ENCODE results near the gene PNP. TPM values are rescaled to one million over a fixed set of nuclear protein-coding genes. Genes with fewer than 3 reads are reported as not detected.

PNP gene
- total RNA-seq, 2 experiments from 2014 or later, result 73.6 to 77.2 TPM

DNA sequence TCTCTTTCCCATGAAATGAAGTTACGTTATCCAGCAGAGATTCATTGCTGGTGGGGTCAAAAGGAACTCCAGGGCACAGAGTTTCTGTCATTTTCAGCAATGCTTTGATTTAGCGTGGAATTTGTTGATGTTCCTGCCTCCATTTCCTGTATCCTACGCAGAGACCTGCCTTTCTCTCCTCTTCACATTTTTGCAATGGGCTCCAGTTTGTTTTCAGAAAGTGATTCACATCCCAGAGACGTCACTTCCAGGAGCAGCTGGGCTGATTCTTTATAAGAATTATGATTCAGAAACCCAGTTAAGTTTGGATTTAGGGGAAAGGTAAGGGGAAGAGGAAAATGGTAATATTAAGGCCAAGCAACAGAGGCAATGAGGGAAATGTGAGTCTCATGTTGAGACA is 47.7 kb downstream of the PNP start:
- no peaks in the 10 kb centered on the region for H3K9me3 Mint-ChIP-seq
- H3K4me3 ChIP-seq (ENCODE audit: low read length), result no peak overlapping the region
- H3K36me3 Mint-ChIP-seq (ENCODE audit: low read depth), result no peaks in the 10 kb centered on the region
- H3K27me3 ChIP-seq (ENCODE audit: control insufficient read depth in 1 of 2, insufficient read depth in 2 of 2, low read length in 2 of 2), result no peaks in the 10 kb centered on the region
- H3K27ac Mint-ChIP-seq, result no peak overlapping the region
- H3K36me3 ChIP-seq (ENCODE audit: insufficient read depth, low read length), result no peaks in the 10 kb centered on the region
- TF ChIP-seq, protein P1, sequence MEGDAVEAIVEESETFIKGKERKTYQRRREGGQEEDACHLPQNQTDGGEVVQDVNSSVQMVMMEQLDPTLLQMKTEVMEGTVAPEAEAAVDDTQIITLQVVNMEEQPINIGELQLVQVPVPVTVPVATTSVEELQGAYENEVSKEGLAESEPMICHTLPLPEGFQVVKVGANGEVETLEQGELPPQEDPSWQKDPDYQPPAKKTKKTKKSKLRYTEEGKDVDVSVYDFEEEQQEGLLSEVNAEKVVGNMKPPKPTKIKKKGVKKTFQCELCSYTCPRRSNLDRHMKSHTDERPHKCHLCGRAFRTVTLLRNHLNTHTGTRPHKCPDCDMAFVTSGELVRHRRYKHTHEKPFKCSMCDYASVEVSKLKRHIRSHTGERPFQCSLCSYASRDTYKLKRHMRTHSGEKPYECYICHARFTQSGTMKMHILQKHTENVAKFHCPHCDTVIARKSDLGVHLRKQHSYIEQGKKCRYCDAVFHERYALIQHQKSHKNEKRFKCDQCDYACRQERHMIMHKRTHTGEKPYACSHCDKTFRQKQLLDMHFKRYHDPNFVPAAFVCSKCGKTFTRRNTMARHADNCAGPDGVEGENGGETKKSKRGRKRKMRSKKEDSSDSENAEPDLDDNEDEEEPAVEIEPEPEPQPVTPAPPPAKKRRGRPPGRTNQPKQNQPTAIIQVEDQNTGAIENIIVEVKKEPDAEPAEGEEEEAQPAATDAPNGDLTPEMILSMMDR (IDR thresholded peaks at IDR 0.05), result no peak
- POLR2A ChIA-PET, result no interaction called here
- no peaks in the 10 kb centered on the region for H3K4me1 ChIP-seq (ENCODE audit: insufficient read depth, low read length)
- CTCF ChIA-PET, result no interaction called here
- no peaks in the 10 kb centered on the region for H3K4me1 Mint-ChIP-seq (ENCODE audit: low read depth)
- H3K27ac ChIP-seq (ENCODE audit: low read depth in 1 of 2, low read length in 2 of 2), result no peak overlapping the region
- ATAC-seq (ENCODE audit: poor library complexity) (no peak), DNase-seq (no peak)
- H3K4me3 Mint-ChIP-seq, result no peak overlapping the region
- H3K9me3 ChIP-seq (ENCODE audit: control insufficient read depth in 1 of 2, insufficient read depth in 1 of 2, low read length in 2 of 2), result no peaks in the 10 kb centered on the region
- intact Hi-C loops (cut with DNase I, micrococcal nuclease), result loop anchor here in 1 of 2 experiments (5.0 kb wide), 1 partner anchor 40 kb away; no protein-coding TSS in a partner anchor
- no peaks in the 10 kb centered on the region for H3K27me3 Mint-ChIP-seq

DNA sequence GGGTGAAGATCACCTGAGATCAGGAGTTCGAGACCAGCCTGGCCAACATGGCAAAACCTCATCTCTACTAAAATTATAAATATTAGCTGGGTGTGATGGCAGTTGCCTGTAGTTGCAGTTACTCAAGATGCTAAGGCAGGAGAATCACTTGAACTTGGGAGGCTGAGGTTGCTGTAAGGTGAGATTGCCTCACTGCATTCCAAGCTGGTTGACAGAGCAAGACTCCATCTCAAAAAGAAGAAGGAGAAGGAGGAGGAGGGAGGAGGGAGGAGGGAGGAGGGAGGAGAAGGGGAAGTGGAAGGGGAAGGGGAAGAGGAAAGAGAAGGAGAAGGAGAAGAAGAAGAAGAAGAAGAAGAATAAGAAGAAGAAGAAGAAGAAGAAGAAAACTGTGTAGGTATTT is 53.1 kb downstream of the PNP start:
- Mint-ChIP-seq H3K4me1 (ENCODE audit: low read depth) (no peaks in the 10 kb centered on the region), H3K4me3 (no peak overlapping the region)
- TF ChIP-seq, protein P1 (IDR thresholded peaks at IDR 0.05), result no peak

DNA sequence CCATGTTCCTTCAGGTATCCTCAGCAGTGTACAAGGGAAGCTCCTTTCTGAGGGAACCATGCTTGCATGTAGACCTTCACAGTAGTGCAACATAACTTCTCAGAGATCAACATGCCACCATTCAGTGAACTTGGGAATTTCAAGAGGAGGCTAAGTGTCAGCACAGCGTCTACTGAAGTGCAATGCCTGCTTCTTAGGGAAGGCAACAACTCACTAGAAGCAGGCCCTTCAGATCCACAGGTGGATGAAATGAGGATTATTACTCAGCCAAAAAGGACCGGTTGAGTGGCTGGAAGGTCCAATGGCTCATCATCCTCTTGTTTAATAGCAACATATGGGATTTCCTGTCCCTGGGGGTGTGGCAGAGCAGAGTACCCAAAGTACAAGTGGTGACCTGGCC is 54.8 kb downstream of the PNP start:
- POLR2A ChIA-PET, result no interaction called here
- Histone ChIP-seq H3K27me3 (ENCODE audit: control insufficient read depth in 1 of 2, insufficient read depth in 2 of 2, low read length in 2 of 2) (no peaks in the 10 kb centered on the region), H3K36me3 (ENCODE audit: insufficient read depth, low read length) (no peaks in the 10 kb centered on the region), H3K4me3 (ENCODE audit: low read length) (no peak overlapping the region), H3K4me1 (ENCODE audit: insufficient read depth, low read length) (no peaks in the 10 kb centered on the region), H3K27ac (ENCODE audit: low read depth in 1 of 2, low read length in 2 of 2) (no peak overlapping the region), H3K9me3 (ENCODE audit: control insufficient read depth in 1 of 2, insufficient read depth in 1 of 2, low read length in 2 of 2) (no peaks in the 10 kb centered on the region)
- H3K4me1 Mint-ChIP-seq (ENCODE audit: low read depth), result no peaks in the 10 kb centered on the region
- H3K9me3 Mint-ChIP-seq, result no peaks in the 10 kb centered on the region
- intact Hi-C loops (cut with DNase I, micrococcal nuclease), result loop anchor here in 1 of 2 experiments (5.0 kb wide), 1 partner anchor 57 kb away; the partner anchor contains the start of gene PNP
- TF ChIP-seq, protein P1 (IDR thresholded peaks at IDR 0.05), result no peak
- H3K27me3 Mint-ChIP-seq, result no peaks in the 10 kb centered on the region
- ATAC-seq (ENCODE audit: poor library complexity), result no peak
- H3K36me3 Mint-ChIP-seq (ENCODE audit: low read depth), result no peaks in the 10 kb centered on the region
- no peak overlapping the region for H3K4me3 Mint-ChIP-seq
- DNase-seq, result no peak
- CTCF ChIA-PET, result no interaction called here
- no peak overlapping the region for H3K27ac Mint-ChIP-seq

More for the DNA sequence above, 53.1 kb downstream of the PNP start:
- CTCF ChIA-PET, result interaction anchor here (0.6 to 1.4 kb wide), 2 partner anchors 106 to 123 kb away, joined by 3 read pairs; no protein-coding TSS in a partner anchor
- Mint-ChIP-seq H3K36me3 (ENCODE audit: low read depth) (no peaks in the 10 kb centered on the region), H3K27me3 (no peaks in the 10 kb centered on the region), H3K9me3 (no peaks in the 10 kb centered on the region), H3K27ac (no peak overlapping the region)
- no peaks in the 10 kb centered on the region for H3K27me3 ChIP-seq (ENCODE audit: control insufficient read depth in 1 of 2, insufficient read depth in 2 of 2, low read length in 2 of 2)
- no peak overlapping the region for H3K4me3 ChIP-seq (ENCODE audit: low read length)
- H3K27ac ChIP-seq (ENCODE audit: low read depth in 1 of 2, low read length in 2 of 2), result no peak overlapping the region
- POLR2A ChIA-PET, result interaction anchor here (1.2 kb wide), 1 partner anchor 31 kb away, joined by 3 read pairs; no protein-coding TSS in a partner anchor
- intact Hi-C loops (cut with DNase I, micrococcal nuclease), result loop anchor here in 1 of 2 experiments (5.0 kb wide), 1 partner anchor 55 kb away; the partner anchor contains the start of gene PNP
- ATAC-seq (ENCODE audit: poor library complexity) (no peak), DNase-seq (no peak)
- H3K36me3 ChIP-seq (ENCODE audit: insufficient read depth, low read length), result no peaks in the 10 kb centered on the region
- H3K9me3 ChIP-seq (ENCODE audit: control insufficient read depth in 1 of 2, insufficient read depth in 1 of 2, low read length in 2 of 2), result no peaks in the 10 kb centered on the region
- no peaks in the 10 kb centered on the region for H3K4me1 ChIP-seq (ENCODE audit: insufficient read depth, low read length)

Other genes with a start within 250 kb of the PNP start
- not detected for gene OR11H6, start 245.7 kb upstream of the PNP start, total RNA-seq
- gene OR11H7, start 240.4 kb upstream of the PNP start, total RNA-seq, result not detected
- gene OR11H4, start 230.1 kb upstream of the PNP start, total RNA-seq, result not detected
- gene TTC5, start 163.5 kb upstream of the PNP start, total RNA-seq, result 10 to 100 TPM in 1 of 2 experiments, 1 to 10 TPM in 1; 9.7 to 10.8 TPM
- 10 to 100 TPM; 26.2 to 27.4 TPM for gene CCNB1IP1, start 136.1 kb upstream of the PNP start, total RNA-seq
- gene PARP2, start 125.8 kb upstream of the PNP start, total RNA-seq, result 10 to 100 TPM; 16.3 to 20.4 TPM
- 10 to 100 TPM; 14.3 to 17.4 TPM for gene TEP1, start 55.9 kb upstream of the PNP start, total RNA-seq
- under 1 TPM; 0.19 to 0.31 TPM for gene KLHL33, start 33.2 kb upstream of the PNP start, total RNA-seq
- 10 to 100 TPM; 49.2 to 52.9 TPM for gene OSGEP, start 14.6 kb upstream of the PNP start, total RNA-seq
- 100 to 1,000 TPM; 125 to 127 TPM for gene APEX1, start 14.2 kb upstream of the PNP start, total RNA-seq
- gene PIP4P1, start 8.0 kb upstream of the PNP start, total RNA-seq, result 100 to 1,000 TPM in 1 of 2 experiments, 10 to 100 TPM in 1; 83.9 to 107 TPM
- gene RNASE10, start 36.1 kb downstream of the PNP start, total RNA-seq, result not detected
- gene RNASE9, start 91.6 kb downstream of the PNP start, total RNA-seq, result not detected
- gene RNASE11, start 118.6 kb downstream of the PNP start, total RNA-seq, result not detected
- gene RNASE12, start 122.0 kb downstream of the PNP start, total RNA-seq, result not detected
- not detected for gene OR6S1, start 172.3 kb downstream of the PNP start, total RNA-seq
- gene RNASE4, start 215.2 kb downstream of the PNP start, total RNA-seq, result under 1 TPM; 0.11 to 0.38 TPM
- gene ANG, start 219.4 kb downstream of the PNP start, total RNA-seq, result under 1 TPM; 0.27 to 0.92 TPM

Data from CD4-positive, alpha-beta T cell (primary cell).